SU-DHL-6 (cell line): Measurements from ENCODE around the gene TMEM134.
A peak's percentile ranks its signal among the peaks of the same experiment; 100 is the strongest.

Experiments
- H2AFZ ChIP-seq: fragments of 200-600 bp; sonication (generic); 2 replicates; pipeline ENCODE4 v1.6.1; 2014; ENCODE audit warnings: low read depth, mild to moderate bottlenecking, moderate library complexity, mixed read lengths, antibody characterized with exemption, low read length; ENCODE audit not compliant: severe bottlenecking
- H3F3A ChIP-seq: fragments of 200-600 bp; shearing (Covaris generic); 2 replicates; pipeline ENCODE4 v1.6.0; 2016; ENCODE audit warnings: antibody characterized with exemption, mild to moderate bottlenecking; ENCODE audit not compliant: insufficient read depth
- H3K27ac ChIP-seq: fragments of 200-600 bp; sonication (generic); 2 replicates; pipeline ENCODE4 v1.5.1; 2016; ENCODE audit warnings: low read depth, mild to moderate bottlenecking, low read length, moderate library complexity, mixed read lengths
- H3K27me3 ChIP-seq: fragments of 200-600 bp; sonication (generic), shearing (Covaris generic); 2 replicates; pipeline ENCODE4 v1.6.0; 2014; ENCODE audit warnings: mild to moderate bottlenecking, low read length
- H3K36me3 ChIP-seq: fragments of 200-600 bp; sonication (generic); 2 replicates; pipeline ENCODE4 v1.6.1; 2014; ENCODE audit warnings: mild to moderate bottlenecking, low read length, mixed read lengths
- H3K4me2 ChIP-seq: fragments of 300-600, 200-600 bp; shearing (Covaris generic), sonication (generic); 2 replicates; pipeline ENCODE4 v1.6.0; 2014; ENCODE audit warnings: low read length, low read depth, mild to moderate bottlenecking; ENCODE audit not compliant: poor library complexity, severe bottlenecking
- H3K4me3 ChIP-seq: fragments of 200-600 bp; sonication (generic); 2 replicates; pipeline ENCODE4 v1.5.1; 2014; ENCODE audit warnings: antibody characterized with exemption, low read length, mild to moderate bottlenecking, mixed read lengths; ENCODE audit not compliant: insufficient read depth, poor library complexity, severe bottlenecking
- H3K79me2 ChIP-seq: fragments of 200-600 bp; sonication (generic); 2 replicates; pipeline ENCODE4 v1.6.1; 2014; ENCODE audit warnings: mild to moderate bottlenecking, low read length, moderate library complexity; ENCODE audit not compliant: insufficient read depth
- H3K9ac ChIP-seq: fragments of 200-600 bp; sonication (generic); 2 replicates; pipeline ENCODE4 v1.7.0; 2014; ENCODE audit warnings: mild to moderate bottlenecking, low read length
- H3K9me2 ChIP-seq: fragments of 200-600 bp; sonication (generic); replicated peaks from 2 replicates; pipeline ENCODE4 v1.6.1; 2014; ENCODE audit warnings: low read length; ENCODE audit not compliant: insufficient read depth
- H3K9me3 ChIP-seq: fragments of 200-600 bp; sonication (generic); 2 replicates; pipeline ENCODE4 v1.6.1; 2014; ENCODE audit warnings: low read length, mixed read lengths; ENCODE audit not compliant: insufficient read depth
- H4K20me1 ChIP-seq: fragments of 200-600 bp; sonication (generic); 2 replicates; pipeline ENCODE4 v1.6.1; 2014; ENCODE audit warnings: low read depth, mild to moderate bottlenecking, antibody characterized with exemption, low read length, moderate library complexity, mixed read lengths
- EZH2phosphoT487 ChIP-seq: fragments of 200-600 bp; sonication (generic), shearing (Covaris generic); conservative IDR thresholded peaks from 2 replicates; pipeline ENCODE4 v1.6.1; 2018; ENCODE audit warnings: mild to moderate bottlenecking, antibody characterized with exemption, low read length, moderate library complexity, mixed read lengths
- TF ChIP-seq, protein P1 (sequence below): fragments of 200-600 bp; sonication (generic); IDR thresholded peaks from one replicate; pipeline ENCODE4 v1.5.1; 2017; ENCODE audit warnings: antibody characterized with exemption, mild to moderate bottlenecking, low read length, moderate library complexity; ENCODE audit not compliant: insufficient read depth, poor library complexity, severe bottlenecking

Gene TMEM134

GRCh38 chr11:67468456-67468758 is 644 bp downstream of the TMEM134 start:
- H2AFZ ChIP-seq, result no peak overlapping the region
- H3K9me3 ChIP-seq, result no peaks in the 10 kb centered on the region
- no peaks in the 10 kb centered on the region for H4K20me1 ChIP-seq
- H3K79me2 ChIP-seq, result peaks cover 20% of the 10 kb centered on the region
- peak overlapping the region; percentile 86 for H3K4me3 ChIP-seq
- H3F3A ChIP-seq, result peaks cover 34% of the 10 kb centered on the region
- H3K9ac ChIP-seq, result peak overlapping the region; percentile 96
- H3K27me3 ChIP-seq, result no peaks in the 10 kb centered on the region
- H3K27ac ChIP-seq, result peak overlapping the region; percentile 94
- TF ChIP-seq, protein P1, sequence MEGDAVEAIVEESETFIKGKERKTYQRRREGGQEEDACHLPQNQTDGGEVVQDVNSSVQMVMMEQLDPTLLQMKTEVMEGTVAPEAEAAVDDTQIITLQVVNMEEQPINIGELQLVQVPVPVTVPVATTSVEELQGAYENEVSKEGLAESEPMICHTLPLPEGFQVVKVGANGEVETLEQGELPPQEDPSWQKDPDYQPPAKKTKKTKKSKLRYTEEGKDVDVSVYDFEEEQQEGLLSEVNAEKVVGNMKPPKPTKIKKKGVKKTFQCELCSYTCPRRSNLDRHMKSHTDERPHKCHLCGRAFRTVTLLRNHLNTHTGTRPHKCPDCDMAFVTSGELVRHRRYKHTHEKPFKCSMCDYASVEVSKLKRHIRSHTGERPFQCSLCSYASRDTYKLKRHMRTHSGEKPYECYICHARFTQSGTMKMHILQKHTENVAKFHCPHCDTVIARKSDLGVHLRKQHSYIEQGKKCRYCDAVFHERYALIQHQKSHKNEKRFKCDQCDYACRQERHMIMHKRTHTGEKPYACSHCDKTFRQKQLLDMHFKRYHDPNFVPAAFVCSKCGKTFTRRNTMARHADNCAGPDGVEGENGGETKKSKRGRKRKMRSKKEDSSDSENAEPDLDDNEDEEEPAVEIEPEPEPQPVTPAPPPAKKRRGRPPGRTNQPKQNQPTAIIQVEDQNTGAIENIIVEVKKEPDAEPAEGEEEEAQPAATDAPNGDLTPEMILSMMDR, result no peak
- TF ChIP-seq EZH2phosphoT487, result no peak
- no peaks in the 10 kb centered on the region for H3K36me3 ChIP-seq
- H3K4me2 ChIP-seq, result peak overlapping the region; percentile 89
- H3K9me2 ChIP-seq, result no peaks in the 10 kb centered on the region

- no peaks in the 10 kb centered on the region for H3K9me2 ChIP-seq
- peak overlapping the region; percentile 94 for H3K27ac ChIP-seq
- peak overlapping the region; percentile 96 for H3K9ac ChIP-seq
These were observed 995 bp downstream of the TMEM134 start for GRCh38 chr11:67468056-67468455.

GRCh38 chr11:67466962-67467771 is 1.9 kb downstream of the TMEM134 start:
- TF ChIP-seq EZH2phosphoT487, result no peak
- TF ChIP-seq, protein P1, result no peak
- Histone ChIP-seq H3K4me2 (peak overlapping the region; percentile 89), H3K27ac (peak overlapping the region; percentile 94), H3K36me3 (no peaks in the 10 kb centered on the region), H3K4me3 (peak overlapping the region; percentile 86), H3K79me2 (peaks cover 20% of the 10 kb centered on the region), H4K20me1 (no peaks in the 10 kb centered on the region), H3K9ac (peak overlapping the region; percentile 96), H3F3A (peaks cover 37% of the 10 kb centered on the region), H3K27me3 (no peaks in the 10 kb centered on the region), H3K9me3 (no peaks in the 10 kb centered on the region), H2AFZ (no peak overlapping the region), H3K9me2 (no peaks in the 10 kb centered on the region)

More at GRCh38 chr11:67468056-67468455, 995 bp downstream of the TMEM134 start:
- no peak overlapping the region for H2AFZ ChIP-seq
- TF ChIP-seq, protein P1, result no peak
- no peak for TF ChIP-seq EZH2phosphoT487
- no peaks in the 10 kb centered on the region for H4K20me1 ChIP-seq
- peaks cover 37% of the 10 kb centered on the region for H3F3A ChIP-seq
- H3K9me3 ChIP-seq, result no peaks in the 10 kb centered on the region
- H3K79me2 ChIP-seq, result peaks cover 20% of the 10 kb centered on the region
- H3K36me3 ChIP-seq, result no peaks in the 10 kb centered on the region
- H3K4me2 ChIP-seq, result peak overlapping the region; percentile 89
- H3K27me3 ChIP-seq, result no peaks in the 10 kb centered on the region
- peak overlapping the region; percentile 86 for H3K4me3 ChIP-seq
